GF-D8 (cell line): Measurements from ENCODE around the gene SFTPD.
"Not testable (repeated sequence)": the region's sequence is repeated elsewhere in the genome, so short reads cannot be mapped to it uniquely, and the experiment has no call there.

ENCODE experiments used
- DNase-seq: peaks from one replicate; lab custom pipeline; 2025; lab: John Stamatoyannopoulos, UW

The SFTPD gene

GRCh38 chr10:79948976-79949722 lies at the start of gene SFTPD:
Gene SFTPD (minus strand): TSS chr10:79949105. CDS start chr10:79946659, 2,446 bp downstream.
- peak; percentile 6 for DNase-seq

- DNase-seq: no peak
Observed at GRCh38 chr10:79995979-79996634, 47.2 kb upstream of the SFTPD start.

GRCh38 chr10:79994556-79994955 lies 45.7 kb upstream of the SFTPD start:
- no peak for DNase-seq

GRCh38 chr10:79988199-79988598 lies 39.3 kb upstream of the SFTPD start:
- not testable (repeated sequence) for DNase-seq

GRCh38 chr10:79986661-79987060 lies 37.8 kb upstream of the SFTPD start:
- not testable (repeated sequence) for DNase-seq

GRCh38 chr10:79985481-79986072 lies 36.7 kb upstream of the SFTPD start:
- no peak for DNase-seq

- DNase-seq: no peak
Observed at GRCh38 chr10:79984851-79985250, 35.9 kb upstream of the SFTPD start.

- DNase-seq: no peak
Observed at GRCh38 chr10:79983286-79983909, 34.5 kb upstream of the SFTPD start.

GRCh38 chr10:79982861-79983260 lies 34.0 kb upstream of the SFTPD start:
- DNase-seq: no peak

GRCh38 chr10:79982362-79982800 lies 33.5 kb upstream of the SFTPD start:
- no peak for DNase-seq

- DNase-seq: no peak
Observed at GRCh38 chr10:79981450-79982361, 32.8 kb upstream of the SFTPD start.

GRCh38 chr10:79980711-79981110 lies 31.8 kb upstream of the SFTPD start:
- DNase-seq: no peak

- no peak for DNase-seq
Observed at GRCh38 chr10:79979976-79980687, 31.2 kb upstream of the SFTPD start.

- DNase-seq: no peak
Observed at GRCh38 chr10:79979310-79979975, 30.5 kb upstream of the SFTPD start.

- no peak for DNase-seq
Observed at GRCh38 chr10:79976999-79977398, 28.1 kb upstream of the SFTPD start.

GRCh38 chr10:79970062-79970461 lies 21.2 kb upstream of the SFTPD start:
- DNase-seq: no peak

GRCh38 chr10:79947787-79948424 lies 999 bp downstream of the SFTPD start:
- DNase-seq: no peak

GRCh38 chr10:79947083-79947415 lies 1.9 kb downstream of the SFTPD start:
- no peak for DNase-seq

GRCh38 chr10:79946271-79947082 lies 2.4 kb downstream of the SFTPD start:
- DNase-seq: no peak
